ENCODE results near the gene PRDX1. TPM values are rescaled to one million over a fixed set of nuclear protein-coding genes. Genes with fewer than 3 reads are reported as not detected.
"Not testable (repeated sequence)": the region's sequence is repeated elsewhere in the genome, so short reads cannot be mapped to it uniquely, and the experiment has no call there.

Gene PRDX1
- total RNA-seq, 1 experiment from 2014 or later = 828 TPM

- no peaks in the 10 kb centered on the region for H3K36me3 ChIP-seq
- no peak for DNase-seq (ENCODE audit: low read depth in 1 of 2, low spot score in 2 of 2)
- H3K9me3 ChIP-seq (replicated peaks) = no peaks in the 10 kb centered on the region
- no peak overlapping the region for H3K27ac ChIP-seq
- peaks cover 5% of the 10 kb centered on the region; the same call in 1 of the 2 replicates for H3K4me1 ChIP-seq (replicated peaks)
- H3K27me3 ChIP-seq (replicated peaks) = no peaks in the 10 kb centered on the region
- H3K4me3 ChIP-seq = no peak overlapping the region
Observed at GRCh38 chr1:45485949-45486348, 35.7 kb downstream of the PRDX1 start.

- Histone ChIP-seq H3K9me3 (replicated peaks) (no peaks in the 10 kb centered on the region), H3K27ac (no peak overlapping the region), H3K27me3 (replicated peaks) (no peaks in the 10 kb centered on the region), H3K36me3 (no peaks in the 10 kb centered on the region), H3K4me1 (replicated peaks) (no peaks in the 10 kb centered on the region; the same call in 1 of the 2 replicates), H3K4me3 (no peak overlapping the region)
- DNase-seq (ENCODE audit: low read depth in 1 of 2, low spot score in 2 of 2) = no peak
Observed at GRCh38 chr1:45479039-45479748, 42.5 kb downstream of the PRDX1 start.

GRCh38 chr1:45478121-45478814 is 43.4 kb downstream of the PRDX1 start:
- no peak overlapping the region for H3K4me3 ChIP-seq
- no peaks in the 10 kb centered on the region for H3K27me3 ChIP-seq (replicated peaks)
- H3K36me3 ChIP-seq = no peaks in the 10 kb centered on the region
- peak in 1 of 2 experiments; percentile 40 for DNase-seq (ENCODE audit: low read depth in 1 of 2, low spot score in 2 of 2)
- H3K27ac ChIP-seq = no peak overlapping the region
- no peaks in the 10 kb centered on the region; the same call in 1 of the 2 replicates for H3K4me1 ChIP-seq (replicated peaks)
- no peaks in the 10 kb centered on the region for H3K9me3 ChIP-seq (replicated peaks)

GRCh38 chr1:45477646-45478045 is 44.0 kb downstream of the PRDX1 start:
- Histone ChIP-seq H3K4me1 (replicated peaks) (no peaks in the 10 kb centered on the region; the same call in 1 of the 2 replicates), H3K9me3 (replicated peaks) (no peaks in the 10 kb centered on the region), H3K27me3 (replicated peaks) (no peaks in the 10 kb centered on the region), H3K36me3 (no peaks in the 10 kb centered on the region), H3K4me3 (no peak overlapping the region), H3K27ac (no peak overlapping the region)
- DNase-seq (ENCODE audit: low read depth in 1 of 2, low spot score in 2 of 2) = no peak

DNA sequence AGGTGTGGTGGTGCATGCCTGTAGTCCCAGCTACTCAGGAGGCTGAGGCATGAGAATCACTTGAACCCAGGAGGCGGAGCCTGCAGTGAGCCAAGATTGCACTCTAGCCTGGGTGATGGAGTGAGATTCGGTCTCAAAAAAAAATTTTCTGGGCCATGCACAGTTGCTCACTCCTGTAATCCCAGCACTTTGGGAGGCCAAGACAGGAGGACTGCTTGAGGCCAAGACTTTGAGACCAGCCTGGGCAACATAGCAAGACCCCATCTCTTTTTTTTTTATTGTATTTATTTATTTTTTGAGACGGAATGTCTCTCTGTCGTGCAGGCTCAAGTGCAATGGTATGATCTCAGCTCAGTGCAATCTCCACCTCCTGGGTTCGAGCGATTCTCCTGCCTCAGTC is 47.5 kb downstream of the PRDX1 start:
- H3K4me3 ChIP-seq; H3K27ac ChIP-seq; H3K36me3 ChIP-seq; H3K4me1 ChIP-seq (replicated peaks); DNase-seq (ENCODE audit: low read depth in 1 of 2, low spot score in 2 of 2); H3K27me3 ChIP-seq (replicated peaks); H3K9me3 ChIP-seq (replicated peaks): not testable (repeated sequence)

DNA sequence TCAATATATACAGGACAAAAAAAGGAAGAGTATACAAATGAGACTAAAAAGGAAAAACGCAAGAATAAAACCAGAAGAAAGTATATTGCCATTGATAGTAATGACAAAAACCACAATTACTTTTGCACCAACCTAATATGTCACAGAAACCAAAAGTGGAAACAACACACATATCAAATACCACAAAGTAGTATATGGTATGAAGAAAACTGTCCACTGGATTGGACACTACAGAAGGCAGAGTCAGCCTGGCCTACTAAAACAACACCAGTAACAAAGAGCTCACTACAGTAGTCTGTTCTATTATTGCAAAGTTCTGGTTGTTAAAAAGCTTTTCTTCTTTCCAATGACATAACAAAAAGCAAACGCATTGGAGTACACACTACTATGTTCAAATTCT is 48.4 kb downstream of the PRDX1 start:
- Histone ChIP-seq H3K9me3 (replicated peaks) (no peaks in the 10 kb centered on the region), H3K4me3 (no peak overlapping the region), H3K36me3 (no peaks in the 10 kb centered on the region), H3K27ac (no peak overlapping the region), H3K27me3 (replicated peaks) (no peaks in the 10 kb centered on the region), H3K4me1 (replicated peaks) (no peaks in the 10 kb centered on the region)
- no peak for DNase-seq (ENCODE audit: low read depth in 1 of 2, low spot score in 2 of 2)

GRCh38 chr1:45470306-45470798 is 51.3 kb downstream of the PRDX1 start:
- no peak for DNase-seq (ENCODE audit: low read depth in 1 of 2, low spot score in 2 of 2)
- no peaks in the 10 kb centered on the region for H3K4me1 ChIP-seq (replicated peaks)
- no peak overlapping the region for H3K4me3 ChIP-seq
- no peaks in the 10 kb centered on the region for H3K9me3 ChIP-seq (replicated peaks)
- no peak overlapping the region for H3K27ac ChIP-seq
- no peaks in the 10 kb centered on the region for H3K27me3 ChIP-seq (replicated peaks)
- no peaks in the 10 kb centered on the region for H3K36me3 ChIP-seq

- not testable (repeated sequence) for H3K27ac ChIP-seq; H3K27me3 ChIP-seq (replicated peaks); DNase-seq (ENCODE audit: low read depth in 1 of 2, low spot score in 2 of 2); H3K9me3 ChIP-seq (replicated peaks); H3K4me1 ChIP-seq (replicated peaks); H3K36me3 ChIP-seq; H3K4me3 ChIP-seq
Observed at GRCh38 chr1:45467353-45467752, 54.3 kb downstream of the PRDX1 start.

- H3K27ac ChIP-seq = no peak overlapping the region
- no peaks in the 10 kb centered on the region for H3K36me3 ChIP-seq
- no peak overlapping the region for H3K4me3 ChIP-seq
Observed at GRCh38 chr1:45465277-45465676, 56.4 kb downstream of the PRDX1 start.

More at GRCh38 chr1:45465277-45465676, 56.4 kb downstream of the PRDX1 start:
- H3K27me3 ChIP-seq (replicated peaks) = no peaks in the 10 kb centered on the region; the same call in 1 of the 2 replicates
- H3K9me3 ChIP-seq (replicated peaks) = no peaks in the 10 kb centered on the region
- no peak for DNase-seq (ENCODE audit: low read depth in 1 of 2, low spot score in 2 of 2)
- H3K4me1 ChIP-seq (replicated peaks) = no peaks in the 10 kb centered on the region; the same call in 1 of the 2 replicates

Other genes with a start within 250 kb of the PRDX1 start
- gene HPDL, start 195.0 kb downstream of the PRDX1 start, total RNA-seq (2014; rRNA removed; shearing (Covaris generic)) = 0.18 TPM in 1 of 2 replicates, not detected in the other
- 16.9 and 24.3 TPM in 2 replicates for gene TOE1, start 181.7 kb downstream of the PRDX1 start, total RNA-seq (2014; rRNA removed; shearing (Covaris generic))
- 28.2 and 29.7 TPM in 2 replicates for gene MUTYH, start 181.4 kb downstream of the PRDX1 start, total RNA-seq (2014; rRNA removed; shearing (Covaris generic))
- gene TESK2, start 30.7 kb downstream of the PRDX1 start, total RNA-seq (2014; rRNA removed; shearing (Covaris generic)) = 2.0 and 3.2 TPM in 2 replicates
- gene CCDC163, start 21.8 kb downstream of the PRDX1 start, total RNA-seq (2014; rRNA removed; shearing (Covaris generic)) = 1.9 and 2.3 TPM in 2 replicates
- gene MMACHC, start 21.6 kb downstream of the PRDX1 start, total RNA-seq (2014; rRNA removed; shearing (Covaris generic)) = 2.3 and 4.9 TPM in 2 replicates
- 49.8 and 99.3 TPM in 2 replicates for gene AKR1A1, start 28.9 kb upstream of the PRDX1 start, total RNA-seq (2014; rRNA removed; shearing (Covaris generic))
- gene NASP, start 62.2 kb upstream of the PRDX1 start, total RNA-seq (2014; rRNA removed; shearing (Covaris generic)) = 141 and 151 TPM in 2 replicates
- 0.34 TPM in 1 of 2 replicates, not detected in the other for gene CCDC17, start 102.2 kb upstream of the PRDX1 start, total RNA-seq (2014; rRNA removed; shearing (Covaris generic))
- gene GPBP1L1, start 164.6 kb upstream of the PRDX1 start, total RNA-seq (2014; rRNA removed; shearing (Covaris generic)) = 38.7 and 95.1 TPM in 2 replicates
- 21.5 and 23.4 TPM in 2 replicates for gene TMEM69, start 166.3 kb upstream of the PRDX1 start, total RNA-seq (2014; rRNA removed; shearing (Covaris generic))
- gene IPP, start 228.8 kb upstream of the PRDX1 start, total RNA-seq (2014; rRNA removed; shearing (Covaris generic)) = 11.9 and 13.0 TPM in 2 replicates

Measured in SJSA1 (cell line).